Keratinocyte (primary cell): Measurements from ENCODE around the gene F8.
"Not testable (repeated sequence)": the region's sequence is repeated elsewhere in the genome, so short reads cannot be mapped to it uniquely, and the experiment has no call there.

ENCODE experiments used
- CTCF ChIP-seq, 3 experiments: IDR thresholded peaks in 1 of 3; conservative IDR thresholded peaks in 1 of 3; optimal IDR thresholded peaks in 1 of 3; 2 replicates in 2 of 3; 3 replicates in 1 of 3; pipeline versions ENCODE3 to v1.5.1; 2011; ENCODE audit warnings: low read length in 3 of 3, mild to moderate bottlenecking in 3 of 3, moderate library complexity in 2 of 3, control low read depth in 1 of 3, inconsistent platforms in 1 of 3; ENCODE audit not compliant: insufficient read depth in 2 of 3; ENCODE audit errors: extremely low read depth in 1 of 3
- EZH2 ChIP-seq: IDR thresholded peaks from one replicate; pipeline ENCODE4 v1.6.1; 2012; ENCODE audit warnings: inconsistent platforms, mild to moderate bottlenecking, low read length, moderate library complexity

- not testable (repeated sequence) for TF ChIP-seq CTCF (optimal IDR thresholded peaks at IDR 0.05 in 1 of 3, IDR thresholded peaks at IDR 0.05 in 1 of 3, conservative IDR thresholded peaks at IDR 0.05 in 1 of 3; ENCODE audit: extremely low read depth in 1 of 3, insufficient read depth in 2 of 3, low read length in 3 of 3); EZH2
Observed at GRCh38 chrX:154816326-154816898, 206.1 kb downstream of the F8 start.
